Anterior cingulate cortex (tissue), 58 donors: ENCODE measurements around the gene CCN2.
"Not testable (repeated sequence)": the region's sequence is repeated elsewhere in the genome, so short reads cannot be mapped to it uniquely, and the experiment has no call there.

ENCODE experiments used
- DNase-seq, 58 donors: peaks; one replicate each; lab custom pipeline; 2025; lab: John Stamatoyannopoulos, UW

The CCN2 gene

GRCh38 chr6:131911951-131912350 lies 39.2 kb downstream of the CCN2 start:
- no peak for DNase-seq

DNA sequence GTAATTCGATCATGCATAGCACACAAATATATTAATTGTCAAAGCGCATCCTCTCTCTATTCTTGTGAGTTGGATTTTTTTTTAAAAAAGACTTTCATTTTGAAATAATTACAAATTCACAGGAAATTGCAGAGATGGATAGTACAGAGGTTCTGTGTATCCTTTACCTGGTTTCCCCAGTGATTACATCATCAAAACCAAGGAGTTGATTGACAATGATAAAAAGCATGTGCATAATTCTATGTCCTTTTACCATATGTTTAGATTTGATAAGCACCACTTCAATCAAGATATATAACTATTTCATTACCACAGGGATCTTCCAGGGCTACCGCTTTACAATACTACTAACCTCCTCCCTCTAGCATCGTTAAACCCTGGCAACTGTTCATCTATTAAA lies 40.2 kb downstream of the CCN2 start:
- no peak for DNase-seq

DNA sequence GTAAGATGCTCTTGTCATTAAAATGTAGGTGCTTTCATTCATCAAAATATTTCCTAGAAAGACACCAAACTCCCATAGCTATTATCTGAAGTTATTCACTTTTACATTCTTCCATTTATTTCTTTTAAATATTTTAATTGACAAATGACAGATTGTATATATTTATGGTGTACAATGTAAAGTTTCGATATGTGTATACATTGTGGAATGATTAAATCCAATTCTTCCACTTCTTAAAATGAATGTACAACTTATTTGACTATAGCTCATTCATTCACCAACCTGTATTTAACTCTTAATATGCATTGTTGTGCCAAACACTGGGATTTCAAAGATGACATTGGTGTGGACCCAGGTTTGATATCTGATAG lies 41.0 kb downstream of the CCN2 start:
- no peak for DNase-seq

DNA sequence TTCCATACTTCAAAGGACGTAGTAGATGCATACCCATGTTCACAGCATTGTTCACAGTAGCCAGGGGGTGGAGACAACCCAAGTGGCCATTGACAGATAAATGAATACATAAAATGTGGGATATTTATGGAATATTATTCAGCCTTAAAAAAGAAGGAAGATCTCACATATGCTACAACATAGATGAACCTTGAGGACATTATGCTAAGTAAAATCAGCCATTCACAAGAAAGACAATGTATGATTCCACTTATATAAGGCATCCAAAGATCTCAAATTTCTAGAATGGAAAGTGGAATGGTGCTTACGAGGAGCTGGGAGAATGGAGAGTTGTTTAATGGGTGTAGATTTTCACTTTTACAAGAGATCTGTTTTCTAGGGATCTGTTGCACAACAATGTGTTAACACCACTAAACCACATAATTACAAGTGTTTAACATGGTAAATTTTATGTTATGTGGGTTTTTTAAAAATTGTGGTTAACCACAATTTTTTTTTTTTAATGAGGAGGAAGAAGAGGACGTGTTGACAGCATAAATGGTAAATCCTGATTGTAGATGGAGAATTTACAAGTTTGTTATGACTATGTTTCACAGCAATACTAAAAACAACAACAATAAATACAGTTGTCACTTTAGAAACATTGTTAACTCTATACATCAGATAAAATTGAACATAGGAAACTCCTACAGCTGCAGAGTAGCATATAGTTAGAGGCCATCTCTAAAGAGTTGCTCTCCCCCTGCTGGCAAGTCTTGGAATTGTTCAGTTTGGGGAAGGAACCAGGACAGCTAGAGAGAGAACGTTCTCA lies 41.6 kb downstream of the CCN2 start:
- peak in 52 of 58 donors; percentile 1 to 85 (median 42) for DNase-seq

- DNase-seq: not testable (repeated sequence)
Measured at GRCh38 chr6:131908787-131909186, 42.4 kb downstream of the CCN2 start.

GRCh38 chr6:131903734-131904133 lies 47.4 kb downstream of the CCN2 start:
- DNase-seq: not testable (repeated sequence)

GRCh38 chr6:131901326-131901873 lies 49.8 kb downstream of the CCN2 start:
- DNase-seq: not testable (repeated sequence)

GRCh38 chr6:131900231-131900630 lies 50.9 kb downstream of the CCN2 start:
- no peak for DNase-seq

GRCh38 chr6:131898718-131899117 lies 52.5 kb downstream of the CCN2 start:
- no peak for DNase-seq
